Lower leg skin (tissue), 3 donors: Measurements from ENCODE around the gene PYCR2.
"Not testable (repeated sequence)": the region's sequence is repeated elsewhere in the genome, so short reads cannot be mapped to it uniquely, and the experiment has no call there.

ENCODE experiments used
- POLR2A ChIP-seq, 2 donors: fragments of 450-650 bp; IDR thresholded peaks; one replicate each; pipeline ENCODE4 v1.6.1; 2016 to 2017; ENCODE audit warnings: antibody characterized with exemption in 2 of 2, mild to moderate bottlenecking in 1 of 2, moderate library complexity in 1 of 2
- TF ChIP-seq, protein P1 (sequence below), 3 donors: fragments of 450-650 bp; IDR thresholded peaks; one replicate each; pipeline ENCODE4 v1.5.1; 2016; ENCODE audit warnings: antibody characterized with exemption in 3 of 3, mild to moderate bottlenecking in 3 of 3, moderate library complexity in 2 of 3

DNA sequence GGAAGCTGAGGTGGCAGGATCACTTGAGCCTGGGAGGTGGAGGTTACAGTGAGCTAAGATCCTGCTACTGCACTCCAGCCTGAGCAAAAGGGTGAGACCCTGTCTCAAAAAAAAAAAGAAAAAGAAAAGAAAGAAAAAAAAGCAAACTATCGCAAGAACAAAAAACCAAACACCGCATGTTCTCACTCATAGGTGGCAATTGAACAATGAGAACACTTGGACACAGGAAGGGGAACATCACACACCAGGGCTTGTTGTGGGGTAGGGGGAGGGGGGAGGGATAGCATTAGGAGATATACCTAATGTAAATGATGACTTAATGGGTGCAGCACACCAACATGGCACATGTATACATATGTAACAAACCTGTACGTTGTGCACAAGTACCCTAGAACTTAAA lies 5.4 kb upstream of the PYCR2 start:
- TF ChIP-seq, protein P1, sequence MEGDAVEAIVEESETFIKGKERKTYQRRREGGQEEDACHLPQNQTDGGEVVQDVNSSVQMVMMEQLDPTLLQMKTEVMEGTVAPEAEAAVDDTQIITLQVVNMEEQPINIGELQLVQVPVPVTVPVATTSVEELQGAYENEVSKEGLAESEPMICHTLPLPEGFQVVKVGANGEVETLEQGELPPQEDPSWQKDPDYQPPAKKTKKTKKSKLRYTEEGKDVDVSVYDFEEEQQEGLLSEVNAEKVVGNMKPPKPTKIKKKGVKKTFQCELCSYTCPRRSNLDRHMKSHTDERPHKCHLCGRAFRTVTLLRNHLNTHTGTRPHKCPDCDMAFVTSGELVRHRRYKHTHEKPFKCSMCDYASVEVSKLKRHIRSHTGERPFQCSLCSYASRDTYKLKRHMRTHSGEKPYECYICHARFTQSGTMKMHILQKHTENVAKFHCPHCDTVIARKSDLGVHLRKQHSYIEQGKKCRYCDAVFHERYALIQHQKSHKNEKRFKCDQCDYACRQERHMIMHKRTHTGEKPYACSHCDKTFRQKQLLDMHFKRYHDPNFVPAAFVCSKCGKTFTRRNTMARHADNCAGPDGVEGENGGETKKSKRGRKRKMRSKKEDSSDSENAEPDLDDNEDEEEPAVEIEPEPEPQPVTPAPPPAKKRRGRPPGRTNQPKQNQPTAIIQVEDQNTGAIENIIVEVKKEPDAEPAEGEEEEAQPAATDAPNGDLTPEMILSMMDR (IDR thresholded peaks at IDR 0.05): not testable (repeated sequence)
- TF ChIP-seq POLR2A (IDR thresholded peaks at IDR 0.05): not testable (repeated sequence)
